BJ (cell line): Measurements from ENCODE around the gene NAGLU. TPM values are rescaled to one million over a fixed set of nuclear protein-coding genes. Genes with fewer than 3 reads are reported as not detected.

ENCODE experiments used
- CTCF ChIA-PET: fragments of 350-600 bp; formaldehyde crosslinking; extraction: SDS; loops from one replicate; lab custom pipeline; 2021; ENCODE audit warnings: antibody characterized with exemption, inconsistent platforms; lab: Yijun Ruan, JAX
- POLR2A ChIA-PET: fragments of 300-600 bp; sonication (Branson Sonifier 250); formaldehyde crosslinking; extraction: SDS; loops from one replicate; lab custom pipeline; 2021; ENCODE audit warnings: antibody characterized with exemption; lab: Charles Lee
- DNase-seq: peaks from one replicate; pipeline ENCODE4 v3.0.0-alpha.2; 2011; ENCODE audit warnings: low read depth
- H3K27me3 ChIP-seq: 2 replicates; pipeline ENCODE4 v1.6.0; 2011; ENCODE audit warnings: low read length; ENCODE audit not compliant: control insufficient read depth, insufficient read depth
- H3K36me3 ChIP-seq: 2 replicates; pipeline ENCODE4 v1.5.1; 2011; ENCODE audit warnings: low read length; ENCODE audit not compliant: control insufficient read depth, insufficient read depth
- H3K4me3 ChIP-seq: 2 replicates; pipeline ENCODE4 v1.5.1; 2011; ENCODE audit warnings: low read depth, mild to moderate bottlenecking, control low read depth, low read length
- polyA plus RNA-seq: library from polyadenylated mRNA; depleted of rRNA; stranded (reverse); fragments of >200 nt; gene quantifications from 2 replicates; pipeline ENCODE4 v1.2.3, GENCODE V29; 2011
- TF ChIP-seq, protein P1 (sequence below): IDR thresholded peaks from 2 replicates; pipeline ENCODE4 v1.5.1; 2011; ENCODE audit warnings: low read depth, mild to moderate bottlenecking, control low read depth, inconsistent platforms, low read length, moderate library complexity; ENCODE audit not compliant: insufficient read depth

NAGLU gene
- polyA plus RNA-seq, 1 experiment: 45.3 TPM

DNA sequence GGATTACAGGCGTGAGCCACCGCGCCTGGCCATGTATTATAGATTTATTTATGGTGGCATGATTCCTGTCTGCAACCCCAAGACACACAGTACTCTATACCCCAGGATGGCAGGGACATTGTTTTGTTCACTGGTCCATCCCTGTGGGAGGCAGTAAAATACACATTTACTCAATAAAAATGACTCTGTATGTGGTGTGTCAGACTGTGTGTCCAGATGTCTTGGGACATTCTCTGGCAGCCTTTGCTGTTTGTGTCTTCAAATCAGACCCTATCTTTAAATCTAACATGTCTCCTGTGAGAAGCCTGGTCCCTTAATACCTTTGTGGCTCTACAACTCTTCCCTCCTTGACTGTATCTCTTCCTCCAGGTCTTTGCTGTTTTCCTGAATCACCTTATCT is 24.2 kb downstream of the NAGLU start:
- Histone ChIP-seq H3K4me3 (no peak overlapping the region), H3K36me3 (peaks cover 13% of the 10 kb centered on the region), H3K27me3 (no peaks in the 10 kb centered on the region)
- ChIA-PET POLR2A (no interaction called here), CTCF (interaction anchor here (1.1 to 1.2 kb wide), 2 partner anchors 12 to 24 kb away, joined by 3 to 4 read pairs; no protein-coding TSS in a partner anchor)
- TF ChIP-seq, protein P1, sequence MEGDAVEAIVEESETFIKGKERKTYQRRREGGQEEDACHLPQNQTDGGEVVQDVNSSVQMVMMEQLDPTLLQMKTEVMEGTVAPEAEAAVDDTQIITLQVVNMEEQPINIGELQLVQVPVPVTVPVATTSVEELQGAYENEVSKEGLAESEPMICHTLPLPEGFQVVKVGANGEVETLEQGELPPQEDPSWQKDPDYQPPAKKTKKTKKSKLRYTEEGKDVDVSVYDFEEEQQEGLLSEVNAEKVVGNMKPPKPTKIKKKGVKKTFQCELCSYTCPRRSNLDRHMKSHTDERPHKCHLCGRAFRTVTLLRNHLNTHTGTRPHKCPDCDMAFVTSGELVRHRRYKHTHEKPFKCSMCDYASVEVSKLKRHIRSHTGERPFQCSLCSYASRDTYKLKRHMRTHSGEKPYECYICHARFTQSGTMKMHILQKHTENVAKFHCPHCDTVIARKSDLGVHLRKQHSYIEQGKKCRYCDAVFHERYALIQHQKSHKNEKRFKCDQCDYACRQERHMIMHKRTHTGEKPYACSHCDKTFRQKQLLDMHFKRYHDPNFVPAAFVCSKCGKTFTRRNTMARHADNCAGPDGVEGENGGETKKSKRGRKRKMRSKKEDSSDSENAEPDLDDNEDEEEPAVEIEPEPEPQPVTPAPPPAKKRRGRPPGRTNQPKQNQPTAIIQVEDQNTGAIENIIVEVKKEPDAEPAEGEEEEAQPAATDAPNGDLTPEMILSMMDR: no peak
- DNase-seq: no peak

DNA sequence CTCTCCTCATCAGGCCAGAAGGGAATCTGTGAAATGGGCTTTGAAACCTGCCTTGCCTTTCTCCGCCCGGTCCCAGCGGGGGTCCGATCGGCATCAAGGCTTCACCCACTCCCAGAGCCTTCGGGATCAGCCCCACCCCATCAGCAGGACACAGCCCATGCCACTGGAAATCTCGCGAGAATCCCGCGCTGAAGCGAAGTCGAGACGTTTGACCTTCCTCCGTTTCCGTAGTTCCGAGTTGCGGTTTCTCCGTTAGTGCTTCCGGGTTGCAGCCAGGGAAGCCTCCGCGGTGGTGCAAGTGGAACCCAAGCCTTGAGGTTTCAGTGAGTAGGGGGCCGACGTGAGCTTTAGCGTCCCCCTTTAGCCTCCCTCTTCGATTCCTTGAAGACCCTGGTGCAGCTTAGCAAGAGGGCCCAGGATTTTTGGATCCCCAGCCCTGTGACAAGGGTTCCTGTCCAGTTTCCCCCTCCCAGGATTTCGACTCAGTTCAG is 25.9 kb downstream of the NAGLU start, which contains the start of gene COASY:
TSS of gene COASY (plus strand) at position 252 of the 491 bp plus-strand sequence. CDS start 475 bp downstream, outside the sequence.
- DNase-seq: peak; percentile 74
- peak within 1 kb of the TSS; percentile 83 for H3K4me3 ChIP-seq
- ChIA-PET POLR2A (no interaction called here), CTCF (no interaction called here)
- TF ChIP-seq, protein P1: no peak
- no peaks in the 10 kb centered on the region for H3K27me3 ChIP-seq
- H3K36me3 ChIP-seq: peaks cover 21% of the 10 kb centered on the region

DNA sequence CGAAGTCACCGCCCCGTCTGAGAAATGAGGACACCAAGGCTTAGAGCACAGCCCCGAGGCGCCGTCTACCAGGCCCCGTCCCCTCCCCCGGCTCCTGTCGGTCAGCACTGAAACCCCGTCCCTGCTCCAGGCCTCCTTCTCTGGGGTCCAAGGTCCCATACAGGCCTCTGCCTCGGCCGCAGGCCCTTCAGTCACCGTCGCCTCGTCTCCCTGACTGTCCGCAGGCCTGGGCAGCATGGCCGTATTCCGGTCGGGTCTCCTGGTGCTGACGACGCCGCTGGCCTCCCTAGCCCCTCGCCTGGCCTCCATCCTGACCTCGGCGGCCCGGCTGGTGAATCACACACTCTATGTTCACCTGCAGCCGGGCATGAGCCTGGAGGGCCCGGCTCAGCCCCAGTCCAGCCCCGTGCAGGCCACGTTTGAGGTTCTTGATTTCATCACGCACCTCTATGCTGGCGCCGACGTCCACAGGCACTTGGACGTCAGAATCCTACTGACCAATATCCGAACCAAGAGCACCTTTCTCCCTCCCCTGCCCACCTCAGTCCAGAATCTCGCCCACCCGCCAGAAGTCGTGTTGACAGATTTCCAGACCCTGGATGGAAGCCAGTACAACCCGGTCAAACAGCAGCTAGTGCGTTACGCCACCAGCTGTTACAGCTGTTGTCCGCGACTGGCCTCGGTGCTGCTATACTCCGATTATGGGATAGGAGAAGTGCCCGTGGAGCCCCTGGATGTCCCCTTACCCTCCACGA is 26.5 kb downstream of the NAGLU start:
- CTCF ChIA-PET: no interaction called here
- no peak for DNase-seq
- Histone ChIP-seq H3K4me3 (peak overlapping the region; percentile 83), H3K36me3 (peaks cover 21% of the 10 kb centered on the region), H3K27me3 (no peaks in the 10 kb centered on the region)
- TF ChIP-seq, protein P1: no peak
- POLR2A ChIA-PET: no interaction called here

DNA sequence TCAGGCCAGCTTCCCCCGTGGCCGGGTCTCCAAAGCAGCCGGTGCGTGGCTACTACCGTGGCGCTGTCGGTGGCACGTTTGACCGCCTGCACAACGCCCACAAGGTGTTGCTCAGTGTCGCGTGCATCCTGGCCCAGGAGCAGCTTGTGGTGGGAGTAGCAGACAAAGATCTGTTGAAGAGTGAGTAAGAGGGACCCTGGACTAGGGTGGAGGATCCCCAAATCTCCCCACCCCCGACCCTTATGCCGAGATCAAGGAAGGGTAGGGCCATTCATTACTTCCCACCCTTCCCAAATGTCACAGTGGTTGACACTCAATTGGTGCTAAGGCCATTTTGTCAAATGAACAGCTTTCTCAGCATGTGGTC is 27.1 kb downstream of the NAGLU start:
- peak overlapping the region; percentile 83 for H3K4me3 ChIP-seq
- H3K27me3 ChIP-seq: no peaks in the 10 kb centered on the region
- CTCF ChIA-PET: interaction anchor here (0.7 kb wide), 1 partner anchor 117 kb away, joined by 3 read pairs; no protein-coding TSS in a partner anchor
- peaks cover 21% of the 10 kb centered on the region for H3K36me3 ChIP-seq
- TF ChIP-seq, protein P1: no peak
- no peak for DNase-seq
- POLR2A ChIA-PET: no interaction called here

DNA sequence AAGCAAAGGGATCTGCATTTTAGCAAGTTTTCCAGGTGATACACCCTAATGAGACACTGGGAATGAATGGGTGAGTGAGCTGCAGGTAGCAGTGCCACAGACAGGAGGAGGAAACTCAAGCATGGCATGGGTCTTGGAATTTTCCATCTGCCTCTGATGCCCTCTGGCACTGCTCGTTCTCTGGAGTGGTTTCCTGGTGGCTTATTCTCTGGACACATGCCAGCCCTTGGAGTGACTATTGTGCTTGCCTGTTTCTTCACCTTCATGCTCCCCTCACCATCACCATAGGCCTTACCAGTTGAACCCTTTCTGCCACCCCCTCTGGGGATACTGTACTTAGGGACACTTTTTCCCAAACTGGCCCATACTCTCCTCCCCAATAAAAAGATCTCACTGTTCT is 27.5 kb downstream of the NAGLU start:
- DNase-seq: no peak
- peaks cover 22% of the 10 kb centered on the region for H3K36me3 ChIP-seq
- ChIA-PET CTCF (interaction anchor here (0.7 kb wide), 1 partner anchor 117 kb away, joined by 3 read pairs; no protein-coding TSS in a partner anchor), POLR2A (no interaction called here)
- TF ChIP-seq, protein P1: no peak
- H3K27me3 ChIP-seq: no peaks in the 10 kb centered on the region
- H3K4me3 ChIP-seq: no peak overlapping the region
